Head of caudate nucleus (tissue), 42 donors: ENCODE measurements around the gene SULT2B1.

ENCODE experiments used
- DNase-seq, 42 donors: peaks; one replicate each; pipeline versions ENCODE4 v3.0.0 to v3.0.0-alpha.2; 2020 to 2021; ENCODE audit warnings: mixed read lengths in 7 of 42
- intact Hi-C: fragments of 100-400 bp; cut with DNase I; formaldehyde crosslinking; loops from one replicate; pipeline ENCODE4 v1.15.0; 2022

SULT2B1 gene

DNA sequence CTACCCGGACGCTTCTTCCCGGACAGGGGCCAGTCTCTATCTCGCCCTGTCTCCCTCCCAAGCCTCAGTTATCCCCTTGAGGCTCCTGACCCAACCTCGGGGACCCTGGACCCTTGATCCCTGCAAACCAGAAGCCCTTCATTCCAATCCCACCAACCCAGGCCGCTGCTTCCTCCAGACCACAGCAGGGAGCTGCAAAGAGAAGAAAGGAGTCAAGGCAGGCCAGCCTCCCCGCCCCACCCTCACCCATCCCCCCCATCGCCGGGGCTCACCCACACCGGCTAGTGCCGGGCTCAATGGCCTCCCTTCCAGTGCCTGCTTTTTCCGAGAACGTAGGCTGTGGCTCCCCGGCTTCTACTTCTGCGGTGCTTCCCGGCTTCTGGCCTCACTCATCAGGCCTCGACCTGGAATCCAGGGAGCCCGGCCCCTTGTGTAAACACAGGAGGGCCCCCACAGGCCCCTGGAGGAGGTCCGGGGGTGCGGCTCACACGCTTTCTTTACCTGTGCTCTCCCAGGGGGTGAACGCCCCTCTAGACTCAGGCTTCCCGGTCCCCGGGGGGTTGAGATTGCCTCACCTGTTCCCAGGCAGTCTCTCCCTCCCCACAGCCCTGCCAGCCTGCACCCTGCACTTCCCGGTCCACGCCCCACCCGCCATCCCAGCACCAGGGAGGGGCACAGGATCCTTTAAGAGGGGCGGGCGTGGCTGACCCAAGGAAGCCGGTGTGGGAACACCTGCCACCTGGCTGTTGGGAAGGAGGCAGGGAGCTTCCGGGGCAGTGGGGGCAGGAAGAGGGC lies 62.7 kb downstream of the SULT2B1 start, which contains the start of gene FAM83E:
Gene FAM83E (minus strand): TSS at position 641 of the 795 bp plus-strand sequence. CDS start 1,704 bp downstream, outside the sequence.
- DNase-seq, result no peak
- intact Hi-C loops, result no loop called here

DNA sequence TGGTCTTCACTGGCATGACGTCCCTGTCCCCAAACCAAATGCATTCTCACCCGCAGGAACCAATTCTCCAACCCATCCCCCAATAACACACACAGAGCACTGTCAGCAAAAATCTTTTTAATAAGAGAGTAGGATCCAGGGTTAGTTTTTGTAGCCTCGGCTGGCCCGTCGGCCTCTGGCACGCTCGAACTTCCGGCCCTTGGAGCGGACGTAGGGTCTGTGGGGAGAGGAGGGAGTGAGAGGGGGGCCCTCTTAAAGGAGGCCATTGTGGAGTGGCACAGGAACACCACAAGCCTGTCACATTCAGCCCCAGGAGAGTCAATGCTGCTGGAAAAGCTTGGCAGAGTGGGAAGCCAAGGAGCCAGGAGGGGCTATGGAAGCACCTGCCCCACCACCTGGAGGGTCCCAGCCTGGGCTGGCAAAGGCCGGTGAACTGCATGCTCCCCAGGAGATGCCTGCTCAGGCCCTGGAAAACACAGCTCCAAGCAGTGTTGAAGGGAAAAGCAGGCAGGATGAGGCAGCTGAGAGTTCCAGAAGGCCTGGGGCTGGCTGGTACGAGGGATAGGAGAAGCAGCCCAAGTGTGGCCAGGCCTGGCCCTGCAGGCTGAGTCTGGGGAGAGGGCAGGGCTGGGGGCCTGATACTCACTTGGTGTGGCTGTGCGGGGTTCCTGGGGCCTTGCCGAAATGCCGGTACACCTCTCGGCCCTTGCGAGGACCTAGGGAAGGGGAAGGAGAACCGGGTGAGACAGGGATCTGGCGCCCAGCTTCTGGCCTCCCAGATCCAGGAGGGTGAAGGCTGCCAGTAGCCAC lies 63.5 kb downstream of the SULT2B1 start:
- intact Hi-C loops, result no loop called here
- no peak for DNase-seq

DNA sequence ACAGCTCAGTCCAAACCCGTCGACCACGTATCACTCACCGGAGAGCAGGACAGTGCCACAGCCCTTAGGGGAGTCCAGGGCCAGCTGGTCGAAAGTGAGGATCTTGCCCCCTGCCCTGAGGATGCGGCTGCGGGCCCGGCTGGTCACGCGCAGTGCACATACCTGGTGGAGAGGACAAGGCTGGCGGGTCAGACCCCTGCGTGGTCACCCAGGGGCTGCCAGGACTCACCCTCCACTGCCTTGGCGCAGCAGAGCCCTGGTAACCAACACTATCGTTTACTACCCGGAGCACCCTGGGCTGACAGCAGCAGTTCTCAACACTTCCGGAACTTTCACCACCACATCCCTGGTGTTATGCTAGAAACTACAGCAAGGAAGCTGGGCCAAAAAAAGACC lies 64.1 kb downstream of the SULT2B1 start:
- intact Hi-C loops, result no loop called here

DNA sequence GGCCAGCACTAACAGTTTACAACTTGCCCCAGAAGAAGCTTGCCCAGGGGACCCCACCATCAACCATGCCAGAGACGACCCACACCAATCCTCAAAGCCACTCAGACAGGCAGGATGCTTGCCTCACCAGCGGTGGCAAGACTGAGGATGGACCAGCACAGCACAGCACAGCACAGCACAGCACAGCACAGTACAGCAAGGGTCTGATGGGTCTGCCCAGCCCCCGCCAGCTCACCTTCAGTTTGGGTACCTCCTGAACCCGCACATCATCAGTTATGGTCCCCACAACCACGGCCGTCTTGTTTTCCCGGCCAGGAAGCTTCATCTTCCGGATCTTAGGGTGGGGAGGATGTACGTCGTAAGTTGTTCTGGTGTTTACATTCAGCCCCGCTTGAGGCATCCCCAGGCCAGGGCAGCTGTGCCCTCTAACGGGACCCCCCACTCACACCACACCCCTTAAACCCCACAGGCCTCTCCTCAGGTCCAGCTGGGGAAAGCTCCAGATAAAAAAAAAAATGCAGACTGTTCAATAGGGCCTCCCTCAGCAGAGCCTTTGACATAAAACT lies 64.6 kb downstream of the SULT2B1 start:
- intact Hi-C loops, result no loop called here
- DNase-seq, result no peak

More for the DNA sequence above, 64.1 kb downstream of the SULT2B1 start:
- no peak for DNase-seq

DNA sequence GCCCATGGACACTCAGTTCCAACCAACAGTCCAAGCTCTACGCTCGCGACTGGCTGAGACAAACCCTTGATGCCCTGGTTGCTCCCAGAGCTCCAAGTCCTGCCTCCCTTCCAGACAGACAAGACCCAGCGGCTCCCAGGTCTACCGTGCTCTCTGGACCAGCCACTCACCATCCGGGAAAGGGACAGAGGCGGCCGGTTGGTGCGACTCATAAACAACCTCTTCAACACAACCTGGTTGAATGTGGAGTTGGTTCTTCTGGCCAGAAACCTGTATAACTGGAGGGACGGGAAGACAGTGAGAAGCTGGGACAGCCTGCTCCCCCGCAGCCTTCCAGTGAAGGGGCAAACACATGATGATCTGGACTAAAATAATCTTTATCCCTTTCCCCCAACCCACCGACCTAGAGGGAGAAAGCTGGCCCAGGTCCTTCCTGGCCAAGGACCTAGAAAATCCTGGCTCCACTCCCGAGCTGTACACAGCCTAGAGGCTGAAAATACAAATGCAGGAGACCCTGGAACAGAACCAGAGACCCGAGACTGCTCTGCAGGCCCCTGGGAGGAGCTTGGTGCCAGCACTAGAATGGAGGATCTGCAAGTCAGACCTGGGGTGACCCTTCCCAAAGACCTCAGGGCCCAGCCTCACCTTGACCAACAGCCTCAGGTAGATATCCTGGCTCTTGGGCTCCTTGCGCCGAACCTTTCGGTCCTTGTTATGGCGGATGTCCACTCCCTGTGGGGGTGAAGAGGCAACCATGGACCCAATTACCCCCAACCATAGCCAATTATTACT lies 65.4 kb downstream of the SULT2B1 start:
- intact Hi-C loops, result no loop called here
- no peak for DNase-seq

DNA sequence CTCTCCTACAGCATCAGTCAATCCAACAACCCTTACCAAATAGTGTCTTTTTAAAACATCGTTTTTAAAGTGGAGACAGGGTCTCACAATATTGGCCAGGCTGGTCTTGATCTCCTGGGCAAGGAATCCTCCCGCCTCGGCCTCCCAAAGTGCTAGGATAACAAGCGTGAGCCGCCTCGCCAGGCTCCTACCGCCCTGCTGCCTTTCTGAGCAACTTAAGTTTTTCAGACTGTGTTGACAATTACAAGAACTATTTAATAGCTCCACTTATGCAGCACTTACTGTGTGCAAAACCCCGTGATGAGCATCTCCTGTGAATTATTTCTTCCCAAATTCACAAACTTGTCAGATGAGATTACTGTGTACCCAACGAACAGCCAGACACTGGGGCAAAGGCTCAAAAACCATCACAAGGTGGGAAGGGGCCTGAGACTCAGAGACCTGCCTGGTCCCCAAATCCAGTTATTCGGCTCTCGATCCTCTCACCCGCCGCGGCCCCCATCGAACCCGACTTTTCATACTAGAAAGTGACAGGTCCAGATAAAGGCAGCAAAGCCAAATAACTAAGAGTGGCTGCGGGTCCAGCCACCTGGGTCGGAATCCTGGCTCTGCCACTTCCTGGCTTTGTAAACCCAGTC lies 66.4 kb downstream of the SULT2B1 start:
- intact Hi-C loops, result no loop called here
- DNase-seq, result peak in 4 of 42 donors; percentile 31 to 59 (median 43)

DNA sequence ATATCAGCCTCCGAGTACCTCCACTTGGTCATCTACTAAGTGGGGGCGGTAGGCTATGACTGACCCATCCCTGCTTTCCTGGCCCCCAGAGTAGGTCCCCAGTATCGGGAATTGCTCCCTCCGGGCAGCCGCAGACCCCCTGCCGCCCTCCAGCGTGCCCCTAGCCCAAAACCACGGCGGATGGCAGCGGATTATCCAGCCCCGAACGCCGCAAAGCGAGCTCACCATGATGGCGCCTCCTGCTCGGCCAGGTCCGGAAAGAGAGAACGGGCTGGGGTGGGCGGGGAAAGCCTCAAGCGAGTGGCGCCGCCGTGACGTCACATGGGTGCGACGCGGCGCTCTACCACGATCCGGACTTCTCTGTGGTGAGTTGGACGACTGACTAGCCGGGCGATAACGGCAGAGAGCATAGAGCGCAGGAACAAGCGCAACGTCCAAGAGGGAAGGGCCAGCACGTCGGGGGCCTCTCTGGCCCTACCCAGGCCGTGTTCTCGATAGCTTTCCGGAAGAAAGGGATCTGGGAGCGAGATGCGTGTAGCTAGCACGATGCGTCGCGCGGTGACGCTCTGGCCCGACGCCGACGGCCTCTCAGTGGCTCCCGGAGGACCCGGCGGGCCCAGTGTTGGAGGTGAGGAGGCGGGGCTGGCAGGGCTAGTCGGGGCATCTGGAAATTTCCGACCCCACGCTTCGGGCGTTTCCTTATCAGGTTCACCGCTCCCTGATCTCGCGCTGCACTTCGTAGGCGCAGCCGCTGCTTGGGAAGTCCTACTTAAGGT lies 67.1 kb downstream of the SULT2B1 start, which contains the start of the genes RPL18 and SPHK2:
Gene RPL18 (minus strand): TSS at position 263 of the 776 bp plus-strand sequence. CDS start 35 bp downstream, at position 228.
Gene SPHK2 (plus strand): TSS at position 591 of the 776 bp plus-strand sequence. CDS start 1,009 bp downstream, outside the sequence.
- DNase-seq, result peak; percentile 96 to 100 (median 98)
- intact Hi-C loops, result no loop called here

DNA sequence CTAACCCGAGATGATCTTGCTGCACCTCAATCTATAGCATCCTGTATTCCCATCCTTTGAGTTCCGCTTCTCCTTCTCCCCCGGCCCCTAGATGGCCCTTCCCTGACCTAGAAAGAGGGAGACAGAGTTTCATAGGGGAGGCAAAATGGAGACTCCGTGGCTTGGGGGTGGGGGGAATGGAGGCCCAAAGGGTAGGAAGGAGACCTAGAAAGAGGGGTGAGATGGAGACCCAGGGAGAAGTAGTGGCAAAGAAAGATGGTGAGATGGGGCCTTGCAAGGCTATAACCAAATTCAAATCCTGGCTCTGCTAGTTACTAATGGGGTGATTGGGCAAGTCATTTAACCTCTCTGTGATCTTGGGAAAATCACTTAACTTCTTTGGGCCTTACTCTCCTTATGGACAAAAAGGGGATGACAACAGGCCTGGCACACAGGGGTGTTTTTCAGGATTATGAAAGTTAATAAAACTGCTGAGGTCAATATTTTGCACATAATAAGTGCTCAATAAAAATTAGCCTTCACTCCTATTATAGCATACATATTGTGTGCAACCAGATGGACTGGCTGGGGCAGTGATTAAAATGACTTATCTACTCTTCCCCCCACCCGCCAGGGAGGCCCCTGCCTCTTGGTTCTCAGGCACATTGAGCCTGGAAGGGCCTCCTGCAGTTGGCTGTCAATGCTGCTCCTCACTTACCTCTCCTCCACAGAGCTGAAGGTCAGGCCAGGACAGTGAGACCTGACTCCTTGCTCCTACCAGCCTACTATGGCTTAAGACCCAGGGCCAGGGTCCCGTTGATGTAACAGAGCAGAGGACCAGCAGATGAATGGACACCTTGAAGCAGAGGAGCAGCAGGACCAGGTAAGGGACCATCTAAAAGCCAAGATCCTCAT lies 68.0 kb downstream of the SULT2B1 start:
- intact Hi-C loops, result no loop called here

DNA sequence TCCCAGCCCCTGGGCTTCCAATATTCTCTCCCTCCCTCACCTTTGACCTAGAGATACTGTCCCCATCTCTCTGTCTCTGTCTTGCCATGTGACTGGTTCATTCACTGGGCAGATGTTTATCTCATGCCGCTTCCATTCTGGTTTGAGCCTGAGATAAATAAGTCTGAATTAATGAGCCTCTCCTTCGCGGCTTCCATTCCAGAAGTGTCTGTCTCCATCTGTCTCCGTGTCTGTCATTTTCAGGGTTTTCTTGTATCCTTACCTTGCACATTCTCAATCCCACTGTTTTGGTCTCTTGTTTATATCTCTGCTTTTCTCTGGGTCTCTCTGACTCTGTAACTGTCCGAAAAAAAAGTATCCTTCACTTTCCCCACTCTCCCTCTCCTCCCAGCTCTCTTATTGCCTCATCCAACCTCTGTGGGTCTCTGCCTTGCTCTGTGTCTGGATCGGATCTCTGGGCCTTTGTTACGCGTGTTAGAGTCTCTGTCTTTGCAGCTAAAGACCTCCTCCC lies 71.6 kb downstream of the SULT2B1 start:
- DNase-seq, result no peak
- intact Hi-C loops, result no loop called here

More for the DNA sequence above, 68.0 kb downstream of the SULT2B1 start:
- DNase-seq, result no peak

DNA sequence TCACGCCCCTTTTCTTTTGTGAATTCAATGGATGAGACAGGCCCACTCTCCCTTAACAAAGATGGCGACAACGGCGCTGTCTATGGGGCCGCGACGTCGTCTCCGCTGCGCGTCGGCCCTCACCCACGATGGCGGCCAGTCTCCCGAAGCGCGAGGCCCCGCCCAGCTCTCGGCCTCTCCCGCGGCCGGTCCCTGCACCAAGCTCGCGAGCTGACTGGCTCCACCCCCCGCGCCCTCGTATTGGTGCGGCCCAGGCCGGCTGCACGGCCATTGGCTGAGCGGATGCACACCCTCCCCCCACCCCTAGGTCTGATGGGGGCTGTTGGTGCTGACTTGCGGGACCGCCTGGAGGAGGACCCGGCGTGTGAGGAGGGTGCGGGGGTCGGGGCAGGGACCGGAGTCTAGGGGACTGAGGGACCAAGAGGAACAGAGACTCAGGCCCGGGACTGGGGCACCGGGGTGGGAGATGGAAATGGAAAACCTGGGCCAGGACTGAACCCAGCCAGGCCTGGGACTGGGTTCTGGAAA lies 72.2 kb downstream of the SULT2B1 start:
- peak; percentile 97 to 100 (median 99) for DNase-seq
- intact Hi-C loops, result no loop called here

DNA sequence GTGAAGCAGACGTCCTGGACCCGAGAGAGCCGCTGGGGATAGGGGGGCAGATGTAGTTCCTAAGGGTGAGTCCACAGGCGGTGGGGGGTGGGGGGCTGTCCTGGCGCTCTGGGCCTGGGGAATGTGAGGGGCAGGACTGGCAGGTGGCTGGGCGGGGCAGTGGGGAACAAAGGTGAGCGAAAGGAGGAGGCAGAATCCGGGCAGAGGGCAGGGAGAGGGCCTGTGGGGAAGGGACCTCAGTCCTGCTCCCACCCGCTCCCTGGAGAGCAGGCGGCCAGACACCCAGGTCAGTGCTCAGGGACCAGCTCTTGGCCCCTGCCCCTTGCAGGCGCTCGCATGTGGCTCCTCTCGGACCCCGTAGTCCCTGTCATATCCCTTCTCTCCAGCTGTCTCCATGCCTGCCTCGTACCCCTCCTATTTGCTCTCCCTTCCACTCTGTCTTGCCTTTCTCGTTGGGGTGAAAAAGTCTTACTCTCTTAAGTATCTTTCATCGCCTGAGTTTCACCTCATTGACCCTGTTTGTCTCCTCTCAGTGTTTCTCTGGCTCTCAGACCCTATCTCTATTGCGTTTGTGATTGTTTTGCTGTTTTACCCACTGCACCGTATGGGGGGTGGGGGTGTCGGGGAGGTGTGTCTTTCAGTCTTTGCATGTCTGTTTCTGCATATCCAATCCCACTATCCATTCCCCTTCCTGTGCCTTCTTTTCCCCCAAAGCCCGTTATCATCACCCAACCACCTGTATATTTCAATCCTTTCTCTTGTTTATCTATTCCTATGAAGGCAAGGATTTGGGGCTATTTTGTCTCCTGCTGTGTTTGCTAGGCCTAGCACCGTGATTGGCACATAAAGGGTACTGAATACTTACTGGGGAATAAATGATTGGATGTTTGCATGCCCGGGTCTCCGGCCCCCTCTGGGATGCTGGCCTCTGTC lies 73.1 kb downstream of the SULT2B1 start:
- intact Hi-C loops, result no loop called here
- DNase-seq, result no peak

DNA sequence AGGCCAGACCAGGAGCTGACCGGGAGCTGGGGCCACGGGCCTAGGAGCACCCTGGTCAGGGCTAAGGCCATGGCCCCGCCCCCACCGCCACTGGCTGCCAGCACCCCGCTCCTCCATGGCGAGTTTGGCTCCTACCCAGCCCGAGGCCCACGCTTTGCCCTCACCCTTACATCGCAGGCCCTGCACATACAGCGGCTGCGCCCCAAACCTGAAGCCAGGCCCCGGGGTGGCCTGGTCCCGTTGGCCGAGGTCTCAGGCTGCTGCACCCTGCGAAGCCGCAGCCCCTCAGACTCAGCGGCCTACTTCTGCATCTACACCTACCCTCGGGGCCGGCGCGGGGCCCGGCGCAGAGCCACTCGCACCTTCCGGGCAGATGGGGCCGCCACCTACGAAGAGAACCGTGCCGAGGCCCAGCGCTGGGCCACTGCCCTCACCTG lies 73.9 kb downstream of the SULT2B1 start:
- intact Hi-C loops, result no loop called here

DNA sequence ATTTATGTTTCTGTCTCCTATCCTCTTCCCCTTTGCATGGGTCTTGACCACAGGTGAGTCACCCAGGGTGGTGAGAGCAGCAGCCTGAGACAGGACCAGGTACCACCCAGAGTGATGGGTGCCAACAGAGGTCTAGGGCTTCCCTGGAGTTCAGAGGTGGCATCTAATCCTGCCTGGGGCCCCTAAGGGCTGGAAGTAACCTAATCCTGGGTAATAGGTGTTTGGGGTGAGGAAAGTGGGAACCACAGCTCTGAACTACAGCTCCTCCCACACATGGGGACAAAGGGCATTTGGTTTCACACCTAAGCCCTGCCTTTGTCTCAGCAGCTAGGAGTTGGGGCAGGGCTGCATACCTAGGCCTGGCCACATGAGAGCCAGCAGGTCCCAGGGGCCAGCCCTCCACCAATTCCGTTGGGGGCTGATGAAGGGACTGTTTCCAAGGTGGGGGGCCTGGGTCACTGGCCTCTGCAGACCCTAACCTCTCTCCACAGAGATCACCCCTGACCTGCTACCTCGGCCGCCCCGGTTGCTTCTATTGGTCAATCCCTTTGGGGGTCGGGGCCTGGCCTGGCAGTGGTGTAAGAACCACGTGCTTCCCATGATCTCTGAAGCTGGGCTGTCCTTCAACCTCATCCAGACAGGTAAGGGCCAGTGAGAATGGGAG lies 75.4 kb downstream of the SULT2B1 start:
- DNase-seq, result no peak
- intact Hi-C loops, result no loop called here

More for the DNA sequence above, 73.9 kb downstream of the SULT2B1 start:
- no peak for DNase-seq

DNA sequence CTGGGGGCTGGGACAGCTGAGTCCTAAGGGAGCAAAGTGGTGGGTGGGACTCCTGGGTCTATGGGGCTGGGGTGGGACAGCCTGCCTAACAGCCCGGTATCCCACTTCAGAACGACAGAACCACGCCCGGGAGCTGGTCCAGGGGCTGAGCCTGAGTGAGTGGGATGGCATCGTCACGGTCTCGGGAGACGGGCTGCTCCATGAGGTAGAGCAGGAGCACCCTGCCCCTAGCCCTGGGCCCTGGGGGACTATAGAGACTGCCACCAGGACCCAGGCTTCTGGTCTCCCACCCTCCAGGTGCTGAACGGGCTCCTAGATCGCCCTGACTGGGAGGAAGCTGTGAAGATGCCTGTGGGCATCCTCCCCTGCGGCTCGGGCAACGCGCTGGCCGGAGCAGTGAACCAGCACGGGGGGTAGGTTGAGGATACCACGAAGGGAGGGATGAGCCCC lies 75.9 kb downstream of the SULT2B1 start:
- DNase-seq, result no peak

More for the DNA sequence above, 75.9 kb downstream of the SULT2B1 start:
- intact Hi-C loops, result no loop called here
